Ectodermal cell (in vitro differentiated cells): ENCODE data around the gene KRT4.

ENCODE experiments used
- H3K27ac ChIP-seq: 2 replicates; pipeline ENCODE4 v1.7.0; 2013; ENCODE audit warnings: mild to moderate bottlenecking, low read depth, low read length; ENCODE audit not compliant: insufficient read depth, poor library complexity, severe bottlenecking
- H3K27me3 ChIP-seq: 2 replicates; pipeline ENCODE4 v1.7.0; 2013; ENCODE audit warnings: mild to moderate bottlenecking, low read length; ENCODE audit not compliant: insufficient read depth, control insufficient read depth, poor library complexity, severe bottlenecking
- H3K36me3 ChIP-seq: one replicate; pipeline ENCODE4 v1.7.0; 2013; ENCODE audit warnings: low read length; ENCODE audit not compliant: control insufficient read depth, insufficient read depth
- H3K4me1 ChIP-seq: one replicate; pipeline ENCODE4 v1.7.0; 2013; ENCODE audit warnings: low read length; ENCODE audit not compliant: control insufficient read depth, insufficient read depth
- H3K4me3 ChIP-seq: 2 replicates; pipeline ENCODE4 v1.7.0; 2013; ENCODE audit warnings: low read depth, low read length, control low read depth; ENCODE audit not compliant: insufficient read depth
- H3K9me3 ChIP-seq: 2 replicates; pipeline ENCODE4 v1.7.0; 2013; ENCODE audit warnings: mild to moderate bottlenecking, low read length, moderate library complexity; ENCODE audit not compliant: control insufficient read depth
- WGBS, 2 experiments: methylation state at CpG; one replicate each; pipeline ENCODE4 v1.1.7; 2013; ENCODE audit warnings: missing lambda C conversion rate in 2 of 2; 5-methylcytosine and 5-hydroxymethylcytosine counted together

The KRT4 gene

DNA sequence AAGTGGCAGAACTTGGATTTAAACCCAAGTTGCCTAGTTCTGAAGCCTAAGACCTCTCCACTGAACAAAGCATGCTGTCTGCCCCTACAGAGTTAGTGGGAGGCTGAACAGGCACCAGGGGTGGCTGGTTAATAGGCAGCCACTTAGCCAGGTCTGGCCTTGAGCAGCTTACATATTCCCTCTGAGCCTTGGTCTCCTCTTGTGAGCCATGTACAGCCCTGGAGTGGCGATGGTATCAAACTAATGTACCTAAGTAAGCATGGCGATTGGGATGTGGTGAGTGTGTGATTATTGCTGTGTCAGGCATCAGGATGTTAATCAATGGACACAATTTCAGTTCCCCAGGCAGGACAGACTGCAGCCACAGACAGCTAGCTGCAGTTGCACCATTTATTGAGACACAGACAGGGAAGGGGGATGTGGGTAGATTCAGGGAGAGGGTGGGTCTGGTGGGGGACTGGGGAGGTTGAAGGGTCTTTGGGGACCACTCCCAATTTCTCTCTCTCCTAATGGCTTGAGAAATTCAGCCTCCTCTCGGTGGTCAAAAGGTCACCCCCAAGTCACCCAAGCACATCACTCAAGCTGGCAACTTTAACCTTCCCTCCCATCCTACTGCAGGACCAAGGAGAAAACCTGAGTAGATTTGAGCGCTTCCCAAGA, 7.3 kb upstream of the KRT4 start:
- Histone ChIP-seq H3K4me3 (no peak overlapping the region), H3K27ac (no peak overlapping the region), H3K27me3 (no peaks in the 10 kb centered on the region), H3K9me3 (no peaks in the 10 kb centered on the region), H3K36me3 (no peaks in the 10 kb centered on the region), H3K4me1 (peaks cover 25% of the 10 kb centered on the region)
- WGBS, 2 experiments, result 91 to 96% methylated on average over 4 of the region's 4 CpGs

DNA sequence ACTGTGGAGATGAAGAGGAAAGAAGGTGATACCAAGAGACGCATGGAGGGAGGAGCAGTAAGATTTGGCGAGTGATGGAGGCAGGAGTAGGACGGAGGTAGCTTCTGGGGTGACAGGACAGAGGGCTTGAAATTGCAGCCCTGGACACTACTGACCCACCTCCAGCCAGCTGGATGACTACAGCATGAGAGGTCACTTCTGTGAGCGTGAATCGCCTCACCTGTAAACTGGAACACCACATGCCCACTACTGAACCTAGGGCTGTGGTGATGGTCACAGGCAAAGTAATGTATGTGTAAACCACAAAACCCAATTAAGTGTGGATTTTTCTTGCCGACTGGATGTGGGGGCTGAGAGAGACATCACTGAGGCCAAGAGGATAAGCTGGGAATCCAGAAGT, 6.6 kb upstream of the KRT4 start:
- 92 to 95% methylated on average over 6 of the region's 6 CpGs for WGBS, 2 experiments

DNA sequence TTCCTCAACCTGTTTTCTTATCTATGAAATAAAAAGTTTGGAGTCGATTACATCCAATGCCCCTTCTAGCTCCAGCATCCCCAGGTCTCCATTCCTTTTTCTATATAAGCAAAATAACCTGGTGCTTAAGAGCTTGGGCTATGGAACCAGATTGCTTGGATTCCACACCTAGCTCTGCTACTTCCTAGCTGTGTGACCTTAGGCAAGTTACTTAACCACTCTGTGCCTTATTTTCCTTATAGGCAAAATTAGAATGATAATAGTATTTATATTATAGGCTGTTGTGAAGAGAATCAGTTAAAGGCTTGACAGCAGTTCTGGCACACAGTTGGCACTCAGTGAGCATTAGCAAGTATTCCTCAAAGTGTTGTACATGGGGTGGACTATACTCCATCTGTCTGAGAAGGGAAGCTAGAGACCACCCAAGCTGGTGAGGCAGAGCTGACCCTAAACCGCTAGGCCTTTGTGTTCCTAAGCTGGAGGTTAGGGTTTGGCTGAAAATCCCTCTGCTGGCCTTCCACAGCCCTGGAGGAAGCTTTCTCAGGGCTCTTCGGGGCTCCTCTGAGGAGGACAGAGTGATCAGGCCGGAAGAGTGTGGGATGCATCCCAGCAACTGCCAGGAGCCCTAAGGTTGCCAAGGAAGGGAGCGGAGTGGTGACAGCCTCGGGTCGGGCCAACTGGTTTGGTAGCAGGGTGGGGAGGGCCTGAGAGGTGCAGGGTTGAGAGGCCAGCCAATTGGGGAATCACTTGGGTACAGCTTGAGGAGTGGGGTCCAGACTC, 6.0 kb upstream of the KRT4 start:
- H3K36me3 ChIP-seq, result no peaks in the 10 kb centered on the region
- H3K9me3 ChIP-seq, result no peaks in the 10 kb centered on the region
- WGBS, 2 experiments, result 78 to 82% methylated on average over 7 of the region's 7 CpGs
- H3K27me3 ChIP-seq, result no peaks in the 10 kb centered on the region
- peaks cover 25% of the 10 kb centered on the region for H3K4me1 ChIP-seq
- H3K27ac ChIP-seq, result no peak overlapping the region
- no peak overlapping the region for H3K4me3 ChIP-seq

More for the DNA sequence above, 6.6 kb upstream of the KRT4 start:
- H3K9me3 ChIP-seq, result no peaks in the 10 kb centered on the region
- peaks cover 25% of the 10 kb centered on the region for H3K4me1 ChIP-seq
- no peaks in the 10 kb centered on the region for H3K36me3 ChIP-seq
- no peak overlapping the region for H3K27ac ChIP-seq
- H3K4me3 ChIP-seq, result no peak overlapping the region
- no peaks in the 10 kb centered on the region for H3K27me3 ChIP-seq

DNA sequence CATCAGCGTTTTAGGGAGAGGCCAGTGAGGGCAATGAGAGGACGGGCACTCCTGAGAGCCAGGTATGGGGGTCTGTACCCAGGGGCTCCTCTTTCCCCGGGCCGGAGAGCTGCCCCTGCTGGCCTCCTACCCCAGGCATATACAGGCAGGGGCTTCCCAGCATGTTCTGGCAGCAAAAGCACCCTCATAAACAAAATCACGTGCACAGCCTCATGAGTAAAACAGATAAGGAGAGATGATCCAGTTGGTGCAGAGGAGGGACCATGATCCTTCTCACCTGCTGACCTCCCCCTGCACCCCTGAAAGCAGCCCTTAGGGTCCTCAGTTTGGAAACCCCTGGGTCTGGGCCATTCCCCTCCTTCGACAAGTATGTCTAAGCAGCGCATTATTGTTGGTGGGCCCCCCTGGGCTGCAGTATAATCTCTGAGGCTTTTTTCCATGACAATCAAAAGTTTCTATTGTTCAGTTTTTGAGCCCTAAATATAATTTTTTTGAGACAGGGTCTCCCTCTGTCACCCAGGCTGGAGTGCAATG, 5.0 kb upstream of the KRT4 start:
- Histone ChIP-seq H3K36me3 (no peaks in the 10 kb centered on the region), H3K4me1 (peaks cover 25% of the 10 kb centered on the region), H3K4me3 (no peak overlapping the region), H3K27ac (no peak overlapping the region), H3K9me3 (no peaks in the 10 kb centered on the region), H3K27me3 (no peaks in the 10 kb centered on the region)
- WGBS, 2 experiments, result 77 to 81% methylated on average over 7 of the region's 7 CpGs

DNA sequence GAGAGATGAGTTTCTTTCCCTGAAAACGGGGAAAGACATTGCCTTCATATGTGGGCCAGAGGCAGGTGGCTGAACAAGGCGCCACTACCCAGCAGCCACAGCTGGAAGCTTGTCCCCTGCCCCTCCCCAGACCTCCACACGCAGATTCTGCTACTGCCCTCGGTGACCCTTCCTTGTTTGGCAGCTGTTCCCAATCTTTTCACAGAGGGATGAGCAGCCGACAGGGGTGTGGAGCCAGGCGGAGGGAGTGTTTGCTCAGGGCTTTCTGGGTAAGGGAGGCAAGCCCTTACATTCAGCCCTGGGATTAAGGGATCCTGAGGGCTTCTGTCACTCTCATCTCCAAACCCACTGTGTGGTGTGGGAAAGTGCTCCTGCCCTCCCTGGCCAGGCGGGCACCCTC, 4.5 kb upstream of the KRT4 start:
- H3K27ac ChIP-seq, result no peak overlapping the region
- H3K4me1 ChIP-seq, result peaks cover 25% of the 10 kb centered on the region
- H3K27me3 ChIP-seq, result no peaks in the 10 kb centered on the region
- no peaks in the 10 kb centered on the region for H3K9me3 ChIP-seq
- H3K36me3 ChIP-seq, result no peaks in the 10 kb centered on the region
- H3K4me3 ChIP-seq, result no peak overlapping the region
- 30% methylated on average over 7 of the region's 7 CpGs for WGBS, 2 experiments

DNA sequence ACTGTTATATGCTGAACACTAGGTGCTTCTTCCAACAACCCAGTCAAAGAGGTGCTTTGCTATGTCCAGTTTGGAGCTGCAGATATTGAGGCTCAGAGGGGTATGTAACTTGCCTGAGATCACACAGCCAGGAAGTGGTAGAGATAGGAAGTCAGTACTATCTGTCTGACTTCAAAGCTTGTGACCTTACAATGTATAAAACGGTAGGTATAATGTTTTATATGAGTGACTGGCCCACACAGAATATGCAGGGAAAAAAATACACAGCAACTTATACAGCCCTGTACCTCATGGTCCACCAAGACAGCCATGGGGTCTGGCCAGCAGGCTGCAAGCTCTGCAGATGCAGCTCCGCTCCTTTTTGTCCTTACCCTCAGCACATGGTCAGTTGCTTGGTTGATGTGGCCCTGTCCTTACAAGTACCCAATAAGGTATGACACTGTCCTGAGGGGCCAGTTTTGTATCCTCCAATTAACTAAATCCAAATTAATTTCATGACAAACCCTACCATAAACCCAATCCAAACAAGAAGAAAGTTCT, 3.9 kb upstream of the KRT4 start:
- no peaks in the 10 kb centered on the region for H3K27me3 ChIP-seq
- H3K9me3 ChIP-seq, result no peaks in the 10 kb centered on the region
- WGBS, 2 experiments, result 95% methylated on average over 1 to 2 of the region's 2 CpGs
- H3K4me1 ChIP-seq, result peaks cover 25% of the 10 kb centered on the region
- no peak overlapping the region for H3K4me3 ChIP-seq
- no peaks in the 10 kb centered on the region for H3K36me3 ChIP-seq
- H3K27ac ChIP-seq, result no peak overlapping the region

DNA sequence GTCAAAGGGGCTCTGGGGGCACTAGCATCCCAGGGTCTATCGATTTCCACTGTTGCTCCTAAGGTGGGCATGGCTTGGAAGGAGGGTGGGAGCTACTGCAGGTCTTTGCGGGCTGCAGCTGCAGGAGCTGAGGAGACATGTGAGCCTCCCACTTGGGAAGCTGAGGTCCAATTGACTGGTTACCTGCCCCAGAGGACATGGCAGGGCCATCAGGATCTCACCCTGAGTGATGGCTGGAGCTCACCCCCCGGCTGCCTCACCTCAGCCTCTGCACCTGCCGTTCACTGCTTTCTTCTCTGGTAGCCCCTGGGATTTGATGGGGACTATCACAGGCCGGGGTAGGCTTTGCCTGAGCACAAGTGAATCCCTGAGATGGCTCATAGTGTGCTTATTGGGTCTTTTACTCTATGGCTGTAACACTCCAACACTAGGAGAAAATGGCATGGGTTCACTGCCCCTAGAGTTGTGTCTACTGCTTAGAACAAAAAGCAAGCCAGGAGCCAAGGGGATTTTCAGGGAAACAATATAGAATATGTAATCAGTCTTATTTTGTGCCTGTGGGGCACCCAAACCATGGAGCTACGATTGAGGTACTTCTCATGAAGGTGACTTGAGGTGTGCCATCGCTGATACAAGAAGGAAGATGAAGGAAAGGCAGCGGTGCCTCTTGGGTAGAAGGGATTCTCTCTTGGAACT, 3.2 kb upstream of the KRT4 start:
- peaks cover 25% of the 10 kb centered on the region for H3K4me1 ChIP-seq
- H3K9me3 ChIP-seq, result no peaks in the 10 kb centered on the region
- 93 to 95% methylated on average over 8 of the region's 8 CpGs for WGBS, 2 experiments
- H3K27me3 ChIP-seq, result no peaks in the 10 kb centered on the region
- no peaks in the 10 kb centered on the region for H3K36me3 ChIP-seq
- no peak overlapping the region for H3K27ac ChIP-seq
- no peak overlapping the region for H3K4me3 ChIP-seq

DNA sequence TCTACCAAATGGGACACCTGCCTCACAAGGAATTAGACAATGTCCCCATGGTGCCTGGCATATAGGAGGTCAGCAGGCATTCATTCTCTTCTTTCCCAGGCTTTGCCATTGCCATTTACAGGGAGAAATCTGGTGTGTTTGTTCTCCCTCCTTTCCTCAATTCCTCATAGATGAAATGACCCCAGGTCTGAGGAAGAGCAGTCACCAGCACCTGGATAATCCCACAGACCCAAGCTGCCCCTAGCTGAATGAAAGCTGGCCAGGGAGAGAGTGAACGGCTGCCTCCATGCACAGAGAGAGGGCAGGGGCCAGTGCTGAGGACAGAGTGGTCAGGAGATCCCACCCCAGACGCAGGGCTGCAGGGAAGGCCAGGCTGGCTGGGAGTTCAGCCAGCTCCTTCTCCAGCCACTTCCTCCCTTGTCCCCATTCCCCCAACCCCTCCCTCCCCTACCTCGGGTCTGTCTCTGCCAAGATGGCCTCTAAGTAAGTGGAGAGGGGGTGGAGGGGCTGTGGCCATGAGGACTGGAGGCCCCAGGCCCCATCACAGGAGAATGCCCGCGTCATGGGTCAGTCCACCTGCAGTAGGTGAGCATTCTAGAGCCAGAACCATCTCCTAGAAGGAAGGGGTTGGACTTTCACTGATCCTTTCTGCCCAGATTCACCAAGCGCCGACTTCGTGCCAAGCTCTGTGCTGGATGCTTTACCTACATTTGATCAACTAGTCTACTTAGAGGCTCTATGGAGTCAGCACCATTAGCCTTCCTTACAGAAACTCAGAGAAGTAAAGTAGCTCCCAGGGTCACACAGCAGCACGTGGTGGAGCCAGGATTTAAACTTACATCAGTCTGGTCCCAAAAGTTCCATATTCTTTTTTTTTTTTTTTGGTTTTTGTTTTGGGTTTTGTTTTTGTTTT, 2.0 kb upstream of the KRT4 start:
- Histone ChIP-seq H3K27me3 (no peaks in the 10 kb centered on the region), H3K4me3 (no peak overlapping the region), H3K36me3 (no peaks in the 10 kb centered on the region), H3K4me1 (peaks cover 17% of the 10 kb centered on the region), H3K27ac (no peak overlapping the region), H3K9me3 (no peaks in the 10 kb centered on the region)
- WGBS, 2 experiments, result 90 to 94% methylated on average over 8 to 9 of the region's 9 CpGs

DNA sequence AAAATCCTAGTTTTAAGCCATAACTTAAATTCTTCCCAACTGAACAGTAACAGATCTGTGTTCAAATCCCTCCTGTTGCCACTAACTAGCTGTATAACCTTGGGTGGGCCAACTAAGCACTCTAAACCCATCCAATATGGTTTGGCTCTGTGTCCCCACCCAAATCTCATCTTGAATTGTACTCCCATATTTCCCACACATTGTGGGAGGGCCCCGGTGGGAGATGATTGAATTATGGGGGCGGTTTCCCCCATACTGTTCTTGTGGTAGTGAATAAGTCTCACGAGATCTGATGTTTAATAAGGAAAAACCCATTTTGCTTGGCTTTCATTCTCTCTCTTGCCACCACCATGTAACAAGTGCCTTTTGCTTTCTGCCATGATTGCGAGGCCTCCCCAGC, 1.2 kb upstream of the KRT4 start:
- H3K36me3 ChIP-seq, result no peaks in the 10 kb centered on the region
- H3K27ac ChIP-seq, result no peak overlapping the region
- WGBS, 2 experiments, result 92 to 97% methylated on average over 3 to 4 of the region's 4 CpGs
- no peaks in the 10 kb centered on the region for H3K27me3 ChIP-seq
- H3K9me3 ChIP-seq, result no peaks in the 10 kb centered on the region
- no peak overlapping the region for H3K4me3 ChIP-seq
- H3K4me1 ChIP-seq, result peaks cover 11% of the 10 kb centered on the region
